ENCODE measurements around the gene PDGFA.

The PDGFA gene

DNA sequence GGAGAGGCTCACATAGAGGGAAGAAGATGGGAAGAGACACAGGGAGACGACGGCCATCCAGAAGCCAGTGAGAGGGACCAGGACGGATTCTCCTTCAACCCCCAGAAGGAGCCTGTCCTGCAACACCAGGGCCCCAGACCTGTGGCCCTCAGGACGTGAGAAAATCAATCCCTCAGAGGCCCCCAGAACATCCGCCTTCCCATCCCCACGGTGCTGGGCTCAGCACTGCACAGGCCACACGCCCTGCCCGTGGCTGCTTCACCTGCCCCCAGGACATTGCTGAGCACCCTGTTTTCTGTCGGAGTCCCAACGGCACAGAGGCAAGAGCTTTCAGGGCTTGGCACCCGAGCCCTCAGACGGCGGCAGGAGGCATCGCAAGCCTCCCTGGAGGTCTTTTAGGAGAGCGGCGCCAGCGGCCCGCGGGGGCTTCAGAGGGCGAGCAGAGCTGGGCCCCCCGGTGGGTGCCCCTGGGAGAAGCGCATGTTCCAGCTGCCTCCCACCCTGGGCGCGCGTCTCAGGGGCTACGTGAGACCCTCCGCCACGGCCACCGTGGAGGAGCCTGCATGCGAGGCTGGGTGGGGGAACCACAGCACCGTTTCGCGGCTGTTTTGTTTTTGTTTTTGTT lies 42.8 kb downstream of the PDGFA start:
- Histone ChIP-seq H3K9ac (ENCODE audit: insufficient read length, low read depth) (no peak overlapping the region), H3K27me3 (ENCODE audit: insufficient read depth, insufficient read length) (peaks cover 9% of the 10 kb centered on the region), H3K9me3 (ENCODE audit: insufficient read depth, low read length) (peaks cover 7% of the 10 kb centered on the region; the same call in 1 of the 2 replicates), H3K4me3 (ENCODE audit: insufficient read length, low read depth) (no peak overlapping the region), H3K36me3 (ENCODE audit: insufficient read depth, insufficient read length, low read length) (no peaks in the 10 kb centered on the region), H3K4me1 (ENCODE audit: insufficient read depth, insufficient read length) (peaks cover 30% of the 10 kb centered on the region)
- TF ChIP-seq ZNF274 (IDR thresholded peaks at IDR 0.05; ENCODE audit: low read depth, low read length): no peak
- TF ChIP-seq YY1 (IDR thresholded peaks at IDR 0.05; ENCODE audit: insufficient read depth, insufficient read length): no peak
- TF ChIP-seq SUZ12 (IDR thresholded peaks at IDR 0.05; ENCODE audit: extremely low read depth, insufficient read depth, insufficient read length): no peak
- DNase-seq (ENCODE audit: low read depth, low spot score): no peak

DNA sequence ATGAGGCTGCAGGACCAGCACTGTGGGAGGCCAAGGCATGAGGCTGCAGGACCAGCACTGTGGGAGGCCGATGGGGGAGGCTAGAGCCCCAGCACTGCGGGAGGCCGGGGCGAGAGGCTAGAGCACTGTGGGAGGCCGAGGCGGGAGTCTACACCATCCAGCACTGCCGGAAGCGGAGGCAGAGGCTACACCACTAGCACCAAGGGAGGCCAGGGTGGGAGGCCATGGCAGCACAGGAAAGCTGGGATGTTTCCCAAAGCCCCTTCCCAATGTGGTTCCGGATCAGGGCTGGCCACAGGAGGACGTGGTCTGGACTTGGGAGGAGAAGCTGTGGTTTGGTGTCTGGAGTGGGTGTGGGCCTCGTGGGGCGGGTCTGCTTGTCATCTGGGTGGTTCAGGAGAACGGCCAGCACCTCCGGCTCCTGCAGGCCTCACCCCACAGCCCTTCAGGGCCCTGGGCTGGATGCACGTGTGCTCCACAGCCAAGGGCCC lies 43.6 kb downstream of the PDGFA start:
- H3K9me3 ChIP-seq (ENCODE audit: insufficient read depth, low read length): peaks cover 7% of the 10 kb centered on the region; the same call in 1 of the 2 replicates
- TF ChIP-seq SUZ12 (IDR thresholded peaks at IDR 0.05; ENCODE audit: extremely low read depth, insufficient read depth, insufficient read length) (no peak), YY1 (IDR thresholded peaks at IDR 0.05; ENCODE audit: insufficient read depth, insufficient read length) (no peak)
- DNase-seq (ENCODE audit: low read depth, low spot score): no peak
- H3K36me3 ChIP-seq (ENCODE audit: insufficient read depth, insufficient read length, low read length): no peaks in the 10 kb centered on the region
- peaks cover 9% of the 10 kb centered on the region for H3K27me3 ChIP-seq (ENCODE audit: insufficient read depth, insufficient read length)
- H3K4me3 ChIP-seq (ENCODE audit: insufficient read length, low read depth): no peak overlapping the region
- peaks cover 37% of the 10 kb centered on the region for H3K4me1 ChIP-seq (ENCODE audit: insufficient read depth, insufficient read length)
- no peak overlapping the region for H3K9ac ChIP-seq (ENCODE audit: insufficient read length, low read depth)

DNA sequence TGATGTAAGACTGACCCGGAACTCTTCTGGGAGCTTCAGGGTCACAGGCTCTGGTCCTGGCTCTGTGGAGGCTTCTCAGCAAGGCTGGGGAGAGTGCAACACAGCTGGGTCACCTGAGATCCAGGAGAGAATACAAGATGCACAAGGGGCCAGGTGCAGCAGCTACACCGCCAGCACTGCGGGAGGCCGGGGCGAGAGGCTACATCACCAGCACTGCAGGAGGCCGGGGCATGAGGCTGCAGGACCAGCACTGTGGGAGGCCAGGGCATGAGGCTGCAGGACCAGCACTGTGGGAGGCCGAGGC lies 44.3 kb downstream of the PDGFA start:
- Histone ChIP-seq H3K9me3 (ENCODE audit: insufficient read depth, low read length) (peaks cover 7% of the 10 kb centered on the region; the same call in 1 of the 2 replicates), H3K4me3 (ENCODE audit: insufficient read length, low read depth) (no peak overlapping the region), H3K36me3 (ENCODE audit: insufficient read depth, insufficient read length, low read length) (no peaks in the 10 kb centered on the region), H3K27me3 (ENCODE audit: insufficient read depth, insufficient read length) (peaks cover 9% of the 10 kb centered on the region), H3K9ac (ENCODE audit: insufficient read length, low read depth) (no peak overlapping the region), H3K4me1 (ENCODE audit: insufficient read depth, insufficient read length) (peaks cover 30% of the 10 kb centered on the region)
- TF ChIP-seq SUZ12 (IDR thresholded peaks at IDR 0.05; ENCODE audit: extremely low read depth, insufficient read depth, insufficient read length): no peak
- TF ChIP-seq ZNF274 (IDR thresholded peaks at IDR 0.05; ENCODE audit: low read depth, low read length): no peak
- TF ChIP-seq YY1 (IDR thresholded peaks at IDR 0.05; ENCODE audit: insufficient read depth, insufficient read length): no peak
- DNase-seq (ENCODE audit: low read depth, low spot score): no peak

GRCh38 chr7:474605-475424 lies 44.8 kb downstream of the PDGFA start:
- TF ChIP-seq YY1 (IDR thresholded peaks at IDR 0.05; ENCODE audit: insufficient read depth, insufficient read length) (no peak), SUZ12 (IDR thresholded peaks at IDR 0.05; ENCODE audit: extremely low read depth, insufficient read depth, insufficient read length) (no peak), ZNF274 (IDR thresholded peaks at IDR 0.05; ENCODE audit: low read depth, low read length) (no peak)
- Histone ChIP-seq H3K36me3 (ENCODE audit: insufficient read depth, insufficient read length, low read length) (no peaks in the 10 kb centered on the region), H3K9ac (ENCODE audit: insufficient read length, low read depth) (no peak overlapping the region), H3K4me1 (ENCODE audit: insufficient read depth, insufficient read length) (peaks cover 25% of the 10 kb centered on the region), H3K27me3 (ENCODE audit: insufficient read depth, insufficient read length) (peaks cover 6% of the 10 kb centered on the region), H3K4me3 (ENCODE audit: insufficient read length, low read depth) (no peak overlapping the region), H3K9me3 (ENCODE audit: insufficient read depth, low read length) (peaks cover 7% of the 10 kb centered on the region; the same call in 1 of the 2 replicates)
- DNase-seq (ENCODE audit: low read depth, low spot score): no peak

- H3K9me3 ChIP-seq (ENCODE audit: insufficient read depth, low read length): peaks cover 7% of the 10 kb centered on the region; the same call in 1 of the 2 replicates
- H3K27me3 ChIP-seq (ENCODE audit: insufficient read depth, insufficient read length): peaks cover under 1% of the 10 kb centered on the region
- H3K4me1 ChIP-seq (ENCODE audit: insufficient read depth, insufficient read length): peaks cover 20% of the 10 kb centered on the region
- H3K4me3 ChIP-seq (ENCODE audit: insufficient read length, low read depth): no peak overlapping the region
- H3K9ac ChIP-seq (ENCODE audit: insufficient read length, low read depth): no peak overlapping the region
- DNase-seq (ENCODE audit: low read depth, low spot score): no peak
- TF ChIP-seq YY1 (IDR thresholded peaks at IDR 0.05; ENCODE audit: insufficient read depth, insufficient read length): no peak
- no peak for TF ChIP-seq ZNF274 (IDR thresholded peaks at IDR 0.05; ENCODE audit: low read depth, low read length)
- no peak for TF ChIP-seq SUZ12 (IDR thresholded peaks at IDR 0.05; ENCODE audit: extremely low read depth, insufficient read depth, insufficient read length)
- no peaks in the 10 kb centered on the region for H3K36me3 ChIP-seq (ENCODE audit: insufficient read depth, insufficient read length, low read length)
Measured at GRCh38 chr7:473870-474604, 45.6 kb downstream of the PDGFA start.

DNA sequence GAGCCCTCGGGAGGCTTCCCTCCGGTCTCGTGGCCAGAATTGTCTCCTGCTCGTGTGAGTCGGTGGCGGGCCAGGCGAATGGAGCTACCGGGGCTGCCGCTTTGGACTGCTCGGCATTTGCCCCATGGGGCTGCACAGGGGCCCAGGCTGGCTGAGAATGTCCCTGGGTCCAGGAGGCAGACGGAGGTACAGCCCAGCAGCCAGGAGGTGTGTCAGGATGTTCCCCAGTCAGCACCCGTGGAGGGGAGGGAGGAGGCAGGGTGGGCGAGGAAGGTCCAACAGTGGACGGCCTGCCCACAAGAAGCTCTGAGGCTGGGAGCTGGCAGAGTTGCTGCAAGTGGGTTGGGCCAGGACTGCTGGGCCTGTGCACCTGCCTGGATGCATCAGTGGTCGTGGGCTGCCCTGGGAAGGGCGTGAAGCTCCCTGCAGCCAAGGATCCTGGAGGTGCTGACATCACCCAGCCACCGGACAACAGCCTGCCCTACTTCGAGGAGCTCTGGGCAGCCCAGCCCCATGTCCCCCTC lies 46.4 kb downstream of the PDGFA start:
- Histone ChIP-seq H3K9ac (ENCODE audit: insufficient read length, low read depth) (no peak overlapping the region), H3K36me3 (ENCODE audit: insufficient read depth, insufficient read length, low read length) (no peaks in the 10 kb centered on the region), H3K4me1 (ENCODE audit: insufficient read depth, insufficient read length) (peaks cover 20% of the 10 kb centered on the region), H3K9me3 (ENCODE audit: insufficient read depth, low read length) (peaks cover 7% of the 10 kb centered on the region; the same call in 1 of the 2 replicates), H3K27me3 (ENCODE audit: insufficient read depth, insufficient read length) (no peaks in the 10 kb centered on the region), H3K4me3 (ENCODE audit: insufficient read length, low read depth) (no peak overlapping the region)
- TF ChIP-seq SUZ12 (IDR thresholded peaks at IDR 0.05; ENCODE audit: extremely low read depth, insufficient read depth, insufficient read length) (no peak), YY1 (IDR thresholded peaks at IDR 0.05; ENCODE audit: insufficient read depth, insufficient read length) (no peak), ZNF274 (IDR thresholded peaks at IDR 0.05; ENCODE audit: low read depth, low read length) (no peak)
- DNase-seq (ENCODE audit: low read depth, low spot score): no peak

Data from NT2/D1 (cell line).